CD4-positive, CD25-positive, alpha-beta regulatory T cell (primary cell): Measurements from ENCODE around the gene MACIR. TPM values are rescaled to one million over a fixed set of nuclear protein-coding genes. Genes with fewer than 3 reads are reported as not detected.
A peak's percentile ranks its signal among the peaks of the same experiment; 100 is the strongest.
"Not testable (repeated sequence)": the region's sequence is repeated elsewhere in the genome, so short reads cannot be mapped to it uniquely, and the experiment has no call there.

ENCODE experiments used
- ATAC-seq, 2 donors: fragments of 150-1000 bp; cut with Tn5 transposase; one replicate each; pipeline ENCODE4 v1.10.0; 2021; ENCODE audit warnings: low read depth in 2 of 2, moderate number of reproducible peaks in 2 of 2, moderate library complexity in 1 of 2
- DNase-seq, 3 donors: peaks; one replicate each; pipeline versions ENCODE4 v3.0.0 to v3.0.0-alpha.2; 2012 to 2022; ENCODE audit warnings: mixed read lengths in 1 of 3
- H3K27ac ChIP-seq: one replicate; pipeline ENCODE4 v1.7.0; 2013; ENCODE audit warnings: mild to moderate bottlenecking, low read length; ENCODE audit not compliant: insufficient read depth, poor library complexity, severe bottlenecking
- H3K27me3 ChIP-seq: one replicate; pipeline ENCODE4 v1.7.0; 2013; ENCODE audit warnings: low read length; ENCODE audit not compliant: control insufficient read depth, insufficient read depth
- H3K36me3 ChIP-seq: one replicate; pipeline ENCODE4 v1.7.0; 2013; ENCODE audit warnings: mild to moderate bottlenecking, low read length, moderate library complexity; ENCODE audit not compliant: control insufficient read depth, insufficient read depth
- H3K4me1 ChIP-seq: 2 replicates; pipeline ENCODE4 v1.7.0; 2013; ENCODE audit warnings: mild to moderate bottlenecking, low read length; ENCODE audit not compliant: insufficient read depth, control insufficient read depth, poor library complexity, severe bottlenecking
- H3K4me3 ChIP-seq: one replicate; pipeline ENCODE4 v1.7.0; 2013; ENCODE audit warnings: low read depth, mild to moderate bottlenecking, low read length, moderate library complexity
- H3K9me3 ChIP-seq, 2 experiments: 1 replicate in 1 of 2; 2 replicates in 1 of 2; pipeline ENCODE4 v1.7.0; 2013; ENCODE audit warnings: low read length in 2 of 2, mild to moderate bottlenecking in 1 of 2, moderate library complexity in 1 of 2; ENCODE audit not compliant: control insufficient read depth in 2 of 2
- H3K27ac Mint-ChIP-seq, 3 donors: one replicate each; pipeline ENCODE4 v1.8.0; 2020 to 2022; ENCODE audit warnings: mild to moderate bottlenecking in 3 of 3, mixed read lengths in 3 of 3, moderate library complexity in 2 of 3
- H3K27me3 Mint-ChIP-seq: one replicate; pipeline ENCODE4 v1.8.0; 2022; ENCODE audit warnings: mild to moderate bottlenecking, mixed read lengths
- H3K36me3 Mint-ChIP-seq: one replicate; pipeline ENCODE4 v1.8.0; 2020; ENCODE audit warnings: mixed read lengths
- H3K4me1 Mint-ChIP-seq, 4 donors: one replicate each; pipeline ENCODE4 v1.8.0; 2020 to 2022; ENCODE audit warnings: mixed read lengths in 4 of 4, mild to moderate bottlenecking in 1 of 4
- H3K4me3 Mint-ChIP-seq, 4 donors: one replicate each; pipeline ENCODE4 v1.8.0; 2020 to 2022; ENCODE audit warnings: mild to moderate bottlenecking in 4 of 4, mixed read lengths in 4 of 4, moderate library complexity in 3 of 4
- H3K9me3 Mint-ChIP-seq, 7 donors: one replicate each; pipeline ENCODE4 v1.8.0; 2020 to 2022; ENCODE audit warnings: mixed read lengths in 7 of 7, mild to moderate bottlenecking in 3 of 7, moderate library complexity in 2 of 7
- polyA plus RNA-seq, 4 donors: library from polyadenylated mRNA; unstranded; fragments of 300-500 nt; fragmentation: Illumina TruSeq; gene quantifications; one replicate each; pipeline ENCODE4 v1.2.3, GENCODE V29; 2021
- total RNA-seq: library from RNA; stranded (reverse); gene quantifications from one replicate; pipeline ENCODE4 v1.2.3, GENCODE V29; 2022

The MACIR gene
- total and polyA plus RNA-seq, 5 donors from 2014 or later: 2.7 to 4.8 (median 4.4) TPM

DNA sequence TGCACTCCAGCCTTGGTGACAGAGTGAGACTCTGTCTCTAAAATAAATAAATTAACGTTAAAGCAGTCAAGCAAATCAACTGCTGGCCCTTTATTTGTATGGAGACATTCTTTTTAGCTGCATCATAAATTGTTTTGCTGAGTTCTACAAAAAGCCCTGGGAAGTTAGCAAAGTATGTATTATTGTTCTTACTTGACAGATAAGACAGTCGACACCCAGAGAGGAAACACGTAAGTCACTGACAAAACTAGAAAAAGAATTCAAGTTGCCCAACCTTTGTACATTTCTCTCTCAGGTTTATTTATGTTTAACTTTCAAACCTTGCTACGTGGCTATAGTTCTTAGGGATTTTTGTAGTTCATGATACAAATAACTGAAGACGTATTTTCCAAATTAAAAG is 40.4 kb upstream of the MACIR start:
- Histone ChIP-seq H3K36me3 (no peaks in the 10 kb centered on the region), H3K27me3 (no peaks in the 10 kb centered on the region), H3K4me1 (no peaks in the 10 kb centered on the region), H3K27ac (no peak overlapping the region), H3K9me3 (no peaks in the 10 kb centered on the region), H3K4me3 (no peak overlapping the region)
- peaks cover 0 to 2% (median 0%) of the 10 kb centered on the region in 7 donors for H3K9me3 Mint-ChIP-seq
- ATAC-seq (no peak), DNase-seq (no peak)
- H3K4me3 Mint-ChIP-seq: no peak overlapping the region
- H3K27me3 Mint-ChIP-seq: no peaks in the 10 kb centered on the region
- H3K36me3 Mint-ChIP-seq: peaks cover 10% of the 10 kb centered on the region
- H3K27ac Mint-ChIP-seq: no peak overlapping the region
- H3K4me1 Mint-ChIP-seq: peaks cover 0 to 3% (median 0%) of the 10 kb centered on the region in 4 donors

DNA sequence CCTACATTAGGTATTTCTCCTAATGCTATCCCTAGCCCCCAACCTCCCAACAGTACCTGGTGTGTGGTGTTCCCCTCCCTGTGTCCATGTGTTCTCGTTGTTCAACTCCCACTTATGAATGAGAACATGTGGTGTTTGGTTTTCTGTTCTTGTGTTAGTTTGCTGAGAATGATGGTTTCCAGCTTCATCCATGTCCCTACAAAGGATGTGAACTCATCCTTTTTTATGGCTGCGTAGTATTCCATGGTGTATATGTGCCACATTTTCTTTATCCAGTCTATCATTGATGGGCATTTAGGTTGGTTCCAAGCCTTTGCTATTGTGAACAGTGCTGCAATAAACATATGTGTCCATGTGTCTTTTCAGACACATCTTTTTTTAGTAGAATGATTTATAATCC is 39.5 kb upstream of the MACIR start:
- H3K4me3 ChIP-seq, ATAC-seq, DNase-seq, H3K9me3 ChIP-seq, H3K4me3 Mint-ChIP-seq, H3K9me3 Mint-ChIP-seq, H3K4me1 Mint-ChIP-seq, H3K36me3 ChIP-seq, H3K27ac ChIP-seq, H3K27me3 ChIP-seq, H3K27me3 Mint-ChIP-seq, H3K27ac Mint-ChIP-seq, H3K4me1 ChIP-seq: not testable (repeated sequence)
- H3K36me3 Mint-ChIP-seq: peaks cover 10% of the 10 kb centered on the region

GRCh38 chr5:103223031-103223955 is 35.3 kb upstream of the MACIR start:
- H3K4me1 ChIP-seq: no peaks in the 10 kb centered on the region
- no peak overlapping the region for H3K4me3 ChIP-seq
- Mint-ChIP-seq H3K27me3 (peaks cover 17% of the 10 kb centered on the region), H3K36me3 (peaks cover 10% of the 10 kb centered on the region), H3K4me3 (no peak overlapping the region), H3K4me1 (peaks cover 0 to 4% (median 1%) of the 10 kb centered on the region in 4 donors), H3K27ac (no peak overlapping the region), H3K9me3 (peaks cover 0 to 5% (median 0%) of the 10 kb centered on the region in 7 donors)
- ATAC-seq (no peak), DNase-seq (no peak)
- no peak overlapping the region for H3K27ac ChIP-seq
- no peaks in the 10 kb centered on the region for H3K27me3 ChIP-seq
- no peaks in the 10 kb centered on the region for H3K9me3 ChIP-seq
- no peaks in the 10 kb centered on the region for H3K36me3 ChIP-seq

DNA sequence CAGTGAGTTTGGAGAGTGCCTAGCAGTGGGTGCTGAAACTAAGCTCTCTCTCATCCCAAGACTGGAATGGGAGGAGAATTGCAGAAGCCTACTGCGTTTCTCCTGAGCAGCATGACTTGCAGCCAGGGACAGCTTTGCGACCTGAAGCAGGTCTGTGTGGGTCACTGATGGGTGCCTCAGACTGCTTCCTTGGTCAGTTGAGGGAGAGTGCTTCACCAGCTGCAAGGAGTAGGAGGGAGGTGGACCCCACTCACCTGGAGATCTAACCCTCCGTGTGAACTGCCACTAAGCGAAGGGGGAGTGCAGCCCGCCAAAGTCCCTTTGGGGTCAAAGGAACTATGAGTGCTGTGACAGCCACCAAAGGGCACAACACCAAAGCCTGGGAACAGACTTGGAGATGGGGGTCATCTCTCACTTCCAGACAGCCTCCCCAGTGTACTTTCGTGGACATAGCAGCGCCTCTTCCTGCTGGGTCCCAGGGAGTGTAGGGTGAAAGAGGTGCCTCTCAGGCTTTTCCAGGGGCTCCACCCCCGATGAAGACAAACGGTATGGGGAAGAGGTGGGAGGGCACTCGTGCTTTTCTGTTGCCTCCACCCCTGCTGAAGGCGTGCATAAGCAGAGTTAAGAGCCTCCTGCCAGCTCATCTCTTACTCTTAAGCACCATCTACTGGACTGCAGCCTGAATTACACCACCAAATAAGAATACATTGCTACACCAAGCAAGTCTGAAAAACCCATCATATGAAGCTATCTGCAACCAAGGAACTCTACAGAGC is 34.3 kb upstream of the MACIR start:
- Mint-ChIP-seq H3K4me3 (no peak overlapping the region), H3K36me3 (peaks cover 7% of the 10 kb centered on the region), H3K27ac (no peak overlapping the region), H3K27me3 (peaks cover 20% of the 10 kb centered on the region), H3K9me3 (peaks cover 0 to 5% (median 0%) of the 10 kb centered on the region in 7 donors), H3K4me1 (peaks cover 0 to 4% (median 1%) of the 10 kb centered on the region in 4 donors)
- Histone ChIP-seq H3K27ac (no peak overlapping the region), H3K4me3 (no peak overlapping the region), H3K27me3 (peaks cover 2% of the 10 kb centered on the region), H3K36me3 (no peaks in the 10 kb centered on the region), H3K4me1 (no peaks in the 10 kb centered on the region), H3K9me3 (no peaks in the 10 kb centered on the region)
- peak; percentile 78 to 81 for ATAC-seq
- DNase-seq: peak in 2 of 3 donors; percentile 39 to 83

DNA sequence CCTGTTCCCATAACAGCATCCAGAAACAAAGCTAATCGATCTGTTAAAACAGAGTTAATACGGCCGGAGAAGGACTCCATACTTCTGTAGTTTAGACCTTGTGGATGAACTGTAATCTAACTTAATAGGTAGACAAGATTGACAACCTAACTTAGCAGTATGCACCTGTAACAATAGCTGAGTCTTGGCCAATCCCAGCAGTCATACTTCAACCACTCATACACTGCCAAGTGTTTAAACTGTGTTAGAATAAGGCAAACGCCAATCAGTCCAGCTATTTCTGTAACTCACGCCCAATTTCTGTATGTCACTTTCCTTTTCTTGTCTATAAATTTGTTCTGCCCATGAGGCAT is 33.7 kb upstream of the MACIR start:
- Mint-ChIP-seq H3K36me3 (peaks cover 2% of the 10 kb centered on the region), H3K27ac (no peak overlapping the region), H3K4me3 (no peak overlapping the region), H3K9me3 (peaks cover 0 to 5% (median 0%) of the 10 kb centered on the region in 7 donors), H3K4me1 (peaks cover 0 to 4% (median 1%) of the 10 kb centered on the region in 4 donors), H3K27me3 (peaks cover 20% of the 10 kb centered on the region)
- Histone ChIP-seq H3K4me1 (no peaks in the 10 kb centered on the region), H3K27ac (no peak overlapping the region), H3K4me3 (no peak overlapping the region), H3K27me3 (peaks cover 2% of the 10 kb centered on the region), H3K36me3 (no peaks in the 10 kb centered on the region), H3K9me3 (no peaks in the 10 kb centered on the region)
- DNase-seq: no peak
- no peak for ATAC-seq

- ATAC-seq (no peak), DNase-seq (no peak)
- no peaks in the 10 kb centered on the region for H3K4me1 ChIP-seq
- peaks cover 6% of the 10 kb centered on the region for H3K27me3 ChIP-seq
- no peak overlapping the region for H3K27ac ChIP-seq
- H3K9me3 Mint-ChIP-seq: peaks cover 0 to 5% (median 0%) of the 10 kb centered on the region in 7 donors
- H3K9me3 ChIP-seq: no peaks in the 10 kb centered on the region
- H3K4me3 Mint-ChIP-seq: no peak overlapping the region
- H3K27me3 Mint-ChIP-seq: peaks cover 31% of the 10 kb centered on the region
- H3K36me3 ChIP-seq: no peaks in the 10 kb centered on the region
- H3K27ac Mint-ChIP-seq: no peak overlapping the region
- peaks cover 0 to 4% (median 1%) of the 10 kb centered on the region in 4 donors for H3K4me1 Mint-ChIP-seq
- no peaks in the 10 kb centered on the region for H3K36me3 Mint-ChIP-seq
- H3K4me3 ChIP-seq: no peak overlapping the region
Measured at GRCh38 chr5:103228061-103228460, 30.5 kb upstream of the MACIR start.

DNA sequence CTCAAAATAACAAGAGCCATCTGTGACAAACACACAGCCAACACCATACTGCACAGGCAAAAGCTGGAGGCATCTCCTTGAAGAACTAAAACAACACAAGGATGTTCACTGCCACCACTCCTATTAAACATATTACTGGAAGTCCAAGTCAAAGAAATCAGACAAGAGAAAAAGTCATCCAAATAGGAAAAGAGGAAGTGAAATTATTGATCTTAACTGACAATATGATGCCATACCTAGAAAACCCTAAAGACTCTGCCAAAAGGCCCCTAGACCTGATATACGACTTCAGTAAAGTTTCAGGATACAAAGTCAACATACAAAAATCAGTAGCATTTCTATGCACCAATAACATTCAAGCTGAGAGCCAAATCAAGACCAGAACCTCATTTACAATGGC is 30.0 kb upstream of the MACIR start:
- no peaks in the 10 kb centered on the region for H3K36me3 Mint-ChIP-seq
- no peak overlapping the region for H3K4me3 Mint-ChIP-seq
- peaks cover 6% of the 10 kb centered on the region for H3K27me3 ChIP-seq

More for the DNA sequence above, 30.0 kb upstream of the MACIR start:
- peaks cover 34% of the 10 kb centered on the region for H3K27me3 Mint-ChIP-seq
- H3K9me3 ChIP-seq: no peaks in the 10 kb centered on the region
- no peaks in the 10 kb centered on the region for H3K4me1 ChIP-seq
- H3K4me1 Mint-ChIP-seq: peaks cover 0 to 4% (median 1%) of the 10 kb centered on the region in 4 donors
- H3K27ac Mint-ChIP-seq: no peak overlapping the region
- H3K27ac ChIP-seq: no peak overlapping the region
- no peaks in the 10 kb centered on the region for H3K36me3 ChIP-seq
- H3K4me3 ChIP-seq: no peak overlapping the region
- ATAC-seq (no peak), DNase-seq (no peak)
- H3K9me3 Mint-ChIP-seq: peaks cover 0 to 5% (median 0%) of the 10 kb centered on the region in 7 donors
